Stimulated activated CD4-positive, alpha-beta T cell treated with anti-CD3 and anti-CD28 coated beads, Interleukin-12 subunit alpha, Interleukin-12 subunit beta, amount 100 ng/mL, for 4 hours (primary cell): Measurements from ENCODE around the gene CTTNBP2NL.
"Not testable (repeated sequence)": the region's sequence is repeated elsewhere in the genome, so short reads cannot be mapped to it uniquely, and the experiment has no call there.

Experiments used
- DNase-seq: peaks from one replicate; pipeline ENCODE4 v3.0.0-alpha.2; 2020

CTTNBP2NL gene

GRCh38 chr1:112431038-112431437 lies 35.0 kb downstream of the CTTNBP2NL start:
- DNase-seq, result no peak

GRCh38 chr1:112435448-112435847 lies 39.4 kb downstream of the CTTNBP2NL start:
- DNase-seq, result no peak

GRCh38 chr1:112436384-112437156 lies 40.6 kb downstream of the CTTNBP2NL start:
- DNase-seq, result no peak

GRCh38 chr1:112438156-112438555 lies 42.1 kb downstream of the CTTNBP2NL start:
- not testable (repeated sequence) for DNase-seq

- DNase-seq, result no peak
Measured at GRCh38 chr1:112439592-112439991, 43.6 kb downstream of the CTTNBP2NL start.

GRCh38 chr1:112440574-112440973 lies 44.6 kb downstream of the CTTNBP2NL start:
- DNase-seq, result no peak

GRCh38 chr1:112444269-112444668 lies 48.3 kb downstream of the CTTNBP2NL start:
- DNase-seq, result no peak

- no peak for DNase-seq
Measured at GRCh38 chr1:112445596-112445995, 49.6 kb downstream of the CTTNBP2NL start.

GRCh38 chr1:112446411-112446810 lies 50.4 kb downstream of the CTTNBP2NL start:
- DNase-seq, result no peak

- DNase-seq, result no peak
Measured at GRCh38 chr1:112448904-112449629, 53.1 kb downstream of the CTTNBP2NL start.

GRCh38 chr1:112449630-112449983 lies 53.6 kb downstream of the CTTNBP2NL start:
- DNase-seq, result no peak

- no peak for DNase-seq
Measured at GRCh38 chr1:112450773-112451172, 54.8 kb downstream of the CTTNBP2NL start.

GRCh38 chr1:112451301-112451700 lies 55.3 kb downstream of the CTTNBP2NL start:
- DNase-seq, result not testable (repeated sequence)

- DNase-seq, result no peak
Measured at GRCh38 chr1:112453876-112454275, 57.9 kb downstream of the CTTNBP2NL start.

GRCh38 chr1:112454316-112454715 lies 58.3 kb downstream of the CTTNBP2NL start:
- no peak for DNase-seq

GRCh38 chr1:112457241-112457640 lies 61.2 kb downstream of the CTTNBP2NL start:
- no peak for DNase-seq

GRCh38 chr1:112457955-112458354 lies 61.9 kb downstream of the CTTNBP2NL start:
- DNase-seq, result no peak

GRCh38 chr1:112458756-112459155 lies 62.7 kb downstream of the CTTNBP2NL start:
- no peak for DNase-seq

GRCh38 chr1:112460615-112461014 lies 64.6 kb downstream of the CTTNBP2NL start:
- DNase-seq, result no peak

- DNase-seq, result no peak
Measured at GRCh38 chr1:112461200-112461871, 65.3 kb downstream of the CTTNBP2NL start.

- no peak for DNase-seq
Measured at GRCh38 chr1:112462953-112463279, 66.9 kb downstream of the CTTNBP2NL start.

GRCh38 chr1:112464501-112464900 lies 68.5 kb downstream of the CTTNBP2NL start:
- no peak for DNase-seq

- DNase-seq, result no peak
Measured at GRCh38 chr1:112465122-112465521, 69.1 kb downstream of the CTTNBP2NL start.

GRCh38 chr1:112466078-112466660 lies 70.2 kb downstream of the CTTNBP2NL start:
- peak; percentile 82 for DNase-seq
